ENCODE measurements around the gene DIP2B. TPM values are rescaled to one million over a fixed set of nuclear protein-coding genes. Genes with fewer than 3 reads are reported as not detected.

Gene DIP2B
- polyA plus RNA-seq, 2 of the 4 experiments (the other 2 are of a cell fraction): 16.9 to 29.3 TPM

GRCh38 chr12:50747817-50748216 is 243.0 kb downstream of the DIP2B start (continued):
- TF ChIP-seq ELK1 (IDR thresholded peaks at IDR 0.05; ENCODE audit: low read depth, low read length) (no peak), POLR2AphosphoS2 (conservative IDR thresholded peaks at IDR 0.05; ENCODE audit: low read length) (no peak), TFCP2L1 (CRISPR knock-in tag; IDR thresholded peaks at IDR 0.05) (no peak), HEYL (CRISPR knock-in tag; IDR thresholded peaks at IDR 0.05) (no peak), USF2 (IDR thresholded peaks at IDR 0.05) (no peak), EHMT2 (IDR thresholded peaks at IDR 0.05; ENCODE audit: low read depth) (no peak), RCOR1 (IDR thresholded peaks at IDR 0.05; ENCODE audit: low read depth, low read length) (no peak), CBX2 (IDR thresholded peaks at IDR 0.05; ENCODE audit: borderline replicate concordance, low read depth) (no peak), NFE2L2 (conservative IDR thresholded peaks at IDR 0.05; ENCODE audit: low read length) (no peak), ZFP36 (IDR thresholded peaks at IDR 0.05; ENCODE audit: borderline replicate concordance, partially characterized antibody) (no peak)

- ChIA-PET POLR2A (no interaction called here), CTCF (interaction anchor here (1.4 to 2.0 kb wide), 4 partner anchors 12 to 245 kb away, joined by 3 to 6 read pairs (median 4); partner anchors contain the start of gene DIP2B)
- H3K4me3 ChIP-seq: no peak overlapping the region
These were observed 244.7 kb downstream of the DIP2B start for GRCh38 chr12:50749459-50749882.

GRCh38 chr12:50750366-50750765 is 245.6 kb downstream of the DIP2B start:
- CTCF ChIA-PET: interaction anchor here (1.5 to 2.0 kb wide), 3 partner anchors 11 to 246 kb away, joined by 4 to 6 read pairs (median 5); partner anchors contain the start of gene DIP2B
- no peaks in the 10 kb centered on the region for H3K9me3 ChIP-seq
- no peak overlapping the region for H3K27ac ChIP-seq
- FAIRE-seq (no peak), DNase-seq (ENCODE audit: low read depth in 1 of 2, low spot score in 1 of 2) (no peak), ATAC-seq (no peak)
- POLR2A ChIA-PET: no interaction called here
- TF ChIP-seq MAFK (IDR thresholded peaks at IDR 0.05; ENCODE audit: partially characterized antibody) (no peak), FOSB (CRISPR knock-in tag; IDR thresholded peaks at IDR 0.05) (no peak), NPAS2 (CRISPR knock-in tag; IDR thresholded peaks at IDR 0.05; ENCODE audit: borderline replicate concordance) (no peak), E2F6 (IDR thresholded peaks at IDR 0.05; ENCODE audit: borderline replicate concordance, low read depth) (no peak), HOXA7 (CRISPR knock-in tag; IDR thresholded peaks at IDR 0.05) (no peak), USF2 (IDR thresholded peaks at IDR 0.05) (no peak), BHLHE40 (IDR thresholded peaks at IDR 0.05; ENCODE audit: low read depth, low read length) (no peak)
- no peak overlapping the region for H3K4me2 ChIP-seq
- H3K4me1 ChIP-seq: 0 out of 3 replicates have a peak, but pooled peaks cover 3% of the 10 kb centered on the region
- 92% methylated on average over 4 of the region's 4 CpGs for WGBS (ENCODE audit: missing lambda C conversion rate)
- H3K4me3 ChIP-seq: no peak overlapping the region

More at GRCh38 chr12:50749459-50749882, 244.7 kb downstream of the DIP2B start:
- Histone ChIP-seq H3K4me2 (no peak overlapping the region), H3K4me1 (0 out of 3 replicates have a peak, but pooled peaks cover 3% of the 10 kb centered on the region), H3K9me3 (no peaks in the 10 kb centered on the region), H3K27ac (no peak overlapping the region)
- 90% methylated on average over 2 of the region's 2 CpGs for WGBS (ENCODE audit: missing lambda C conversion rate)
- no peak for FAIRE-seq
- no peak for TF ChIP-seq RFX5 (IDR thresholded peaks at IDR 0.05)
- TF ChIP-seq SREBF2 (IDR thresholded peaks at IDR 0.05): no peak
- no peak for TF ChIP-seq HOXA7 (CRISPR knock-in tag; IDR thresholded peaks at IDR 0.05)
- DNase-seq (ENCODE audit: low read depth in 1 of 2, low spot score in 1 of 2): no peak
- no peak for ATAC-seq

Data from A549 (cell line).